Prostate gland (tissue), 2 donors: Measurements from ENCODE around the gene SRGAP1.

Source experiments
- POLR2AphosphoS5 ChIP-seq: sonication (generic); formaldehyde crosslinking; IDR thresholded peaks from one replicate; pipeline ENCODE4 v1.6.1; 2017; ENCODE audit warnings: antibody characterized with exemption
- TF ChIP-seq, protein P1 (sequence below), 4 experiments: fragments of 200-600 bp in 2 of 4; fragments of 450-650 bp in 2 of 4; sonication (generic) in 2 of 4; IDR thresholded peaks; 1 replicate in 3 of 4; 2 replicates in 1 of 4; pipeline ENCODE4 v1.5.1; 2016 to 2019; ENCODE audit warnings: antibody characterized with exemption in 4 of 4, mild to moderate bottlenecking in 2 of 4, moderate library complexity in 2 of 4

DNA sequence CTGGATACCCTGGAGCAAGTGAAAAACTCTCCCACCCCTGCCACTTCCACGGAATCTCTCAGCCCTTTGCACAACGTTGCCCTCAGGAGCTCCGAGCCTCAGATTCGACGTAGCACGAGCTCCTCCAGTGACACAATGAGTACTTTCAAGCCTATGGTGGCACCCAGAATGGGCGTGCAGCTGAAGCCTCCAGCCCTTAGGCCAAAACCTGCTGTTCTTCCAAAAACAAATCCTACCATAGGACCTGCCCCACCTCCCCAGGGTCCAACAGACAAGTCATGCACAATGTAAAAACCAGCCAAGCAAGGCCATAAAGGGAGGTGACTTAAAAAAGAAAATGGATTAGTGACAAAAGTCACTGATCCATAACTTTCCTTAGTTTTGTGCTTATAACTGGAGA, 297.9 kb downstream of the SRGAP1 start:
- TF ChIP-seq, protein P1, sequence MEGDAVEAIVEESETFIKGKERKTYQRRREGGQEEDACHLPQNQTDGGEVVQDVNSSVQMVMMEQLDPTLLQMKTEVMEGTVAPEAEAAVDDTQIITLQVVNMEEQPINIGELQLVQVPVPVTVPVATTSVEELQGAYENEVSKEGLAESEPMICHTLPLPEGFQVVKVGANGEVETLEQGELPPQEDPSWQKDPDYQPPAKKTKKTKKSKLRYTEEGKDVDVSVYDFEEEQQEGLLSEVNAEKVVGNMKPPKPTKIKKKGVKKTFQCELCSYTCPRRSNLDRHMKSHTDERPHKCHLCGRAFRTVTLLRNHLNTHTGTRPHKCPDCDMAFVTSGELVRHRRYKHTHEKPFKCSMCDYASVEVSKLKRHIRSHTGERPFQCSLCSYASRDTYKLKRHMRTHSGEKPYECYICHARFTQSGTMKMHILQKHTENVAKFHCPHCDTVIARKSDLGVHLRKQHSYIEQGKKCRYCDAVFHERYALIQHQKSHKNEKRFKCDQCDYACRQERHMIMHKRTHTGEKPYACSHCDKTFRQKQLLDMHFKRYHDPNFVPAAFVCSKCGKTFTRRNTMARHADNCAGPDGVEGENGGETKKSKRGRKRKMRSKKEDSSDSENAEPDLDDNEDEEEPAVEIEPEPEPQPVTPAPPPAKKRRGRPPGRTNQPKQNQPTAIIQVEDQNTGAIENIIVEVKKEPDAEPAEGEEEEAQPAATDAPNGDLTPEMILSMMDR (IDR thresholded peaks at IDR 0.05): no peak
- no peak for TF ChIP-seq POLR2AphosphoS5
